Measurements from ENCODE around the gene SLC22A7. TPM values are rescaled to one million over a fixed set of nuclear protein-coding genes. Genes with fewer than 3 reads are reported as not detected.

Gene SLC22A7
- total and polyA plus RNA-seq, 2 of the 8 experiments (the other 6 are each of a cell fraction or from before 2014, with no cell fraction given): not detected

- Histone ChIP-seq H3K79me2 (ENCODE audit: control insufficient read depth in 1 of 2, insufficient read depth in 2 of 2, low read length in 2 of 2) (no peaks in the 10 kb centered on the region), H3K27ac (ENCODE audit: low read depth, low read length) (no peak overlapping the region), H3K27me3 (replicated peaks in 1 of 4; ENCODE audit: control insufficient read depth in 3 of 4, extremely low read depth in 1 of 4, insufficient read depth in 3 of 4, low read length in 3 of 4) (peaks cover 0 to 28% (median 19%) of the 10 kb centered on the region in 4 experiments; a peak in 5 of 7 replicates), H2AFZ (ENCODE audit: low read length) (no peak overlapping the region), H3K9ac (replicated peaks in 1 of 4; ENCODE audit: extremely low read depth in 1 of 4, low read depth in 3 of 4, low read length in 3 of 4) (no peak overlapping the region), H4K8ac (ENCODE audit: extremely low read depth, insufficient read depth, low read length) (no peak overlapping the region), H3K36me3 (ENCODE audit: control insufficient read depth in 2 of 4, insufficient read depth in 4 of 4, low read length in 3 of 4) (no peaks in the 10 kb centered on the region), H3K4ac (replicated peaks; ENCODE audit: insufficient read length, low read depth, low read length) (no peak overlapping the region), H4K20me1 (replicated peaks in 1 of 2; ENCODE audit: control insufficient read depth in 1 of 2, insufficient read depth in 2 of 2, low read length in 2 of 2) (no peaks in the 10 kb centered on the region), H2BK120ac (replicated peaks; ENCODE audit: low read depth, low read length) (no peak overlapping the region), H2BK5ac (ENCODE audit: low read depth, low read length) (no peak overlapping the region), H3K14ac (ENCODE audit: insufficient read length) (no peak overlapping the region), H3K79me1 (ENCODE audit: low read depth, low read length) (no peaks in the 10 kb centered on the region), H2BK12ac (ENCODE audit: low read depth, low read length) (peak overlapping the region; percentile 35; the same call in 1 of the 2 replicates), H3K23ac (ENCODE audit: insufficient read length) (no peak overlapping the region), H4K5ac (ENCODE audit: insufficient read length, low read depth, low read length) (no peak overlapping the region), H3K9me3 (ENCODE audit: insufficient read depth in 2 of 2, low read depth in 1 of 2, low read length in 1 of 2) (no peaks in the 10 kb centered on the region), H3K56ac (replicated peaks; ENCODE audit: insufficient read length, low read depth, low read length) (no peak overlapping the region), H2AK5ac (ENCODE audit: low read depth, low read length) (no peak overlapping the region), H3K4me3 (ENCODE audit: extremely low read depth in 1 of 4, insufficient read depth in 2 of 4, low read depth in 3 of 4, low read length in 4 of 4) (no peak overlapping the region), H3K4me2 (ENCODE audit: insufficient read depth in 1 of 2, low read depth in 2 of 2, low read length in 2 of 2) (no peak overlapping the region), H3K23me2 (ENCODE audit: low read depth, low read length) (no peaks in the 10 kb centered on the region; the same call in 1 of the 2 replicates), H2BK20ac (ENCODE audit: low read length) (0 out of 2 replicates have a peak overlapping the region, but pooled peaks have one; percentile 72), H3K18ac (ENCODE audit: extremely low read depth, low read length) (no peak overlapping the region), H2BK15ac (ENCODE audit: low read length) (no peak overlapping the region), H3K4me1 (replicated peaks in 1 of 4; ENCODE audit: control insufficient read depth in 3 of 4, insufficient read depth in 4 of 4, low read length in 3 of 4) (peaks cover 0 to 14% (median 9%) of the 10 kb centered on the region in 4 experiments; a peak in 5 of 7 replicates), H4K91ac (replicated peaks; ENCODE audit: insufficient read length, low read length) (no peak overlapping the region)
- WGBS, 2 experiments (ENCODE audit: extremely low coverage in 1 of 2, insufficient coverage in 1 of 2, insufficient read length in 1 of 2, insufficient replicate concordance in 2 of 2, low coverage in 1 of 2, low lambda C conversion rate in 2 of 2, missing lambda C conversion rate in 1 of 2): 95% methylated on average over 3 of the region's 6 CpGs; no CpG with 5 or more reads in 1 of the 2 experiments
- ChIA-PET POLR2A (ENCODE audit: partially characterized antibody) (interaction anchor here (1.1 to 3.5 kb wide), 7 partner anchors 10 to 57 kb away, joined by 3 to 16 read pairs (median 5); partner anchors contain the start of genes CRIP3, DNPH1 and SLC22A7), CTCF (ENCODE audit: partially characterized antibody) (interaction anchor here (0.6 to 3.9 kb wide), 28 partner anchors 8 to 150 kb away, joined by 3 to 50 read pairs (median 4); partner anchors contain the start of genes CRIP3, DNPH1 and SLC22A7)
- FAIRE-seq (no peak), DNase-seq (ENCODE audit: low read depth in 1 of 2, low spot score in 2 of 2) (no peak)
- TF ChIP-seq SIX5 (IDR thresholded peaks at IDR 0.05; ENCODE audit: low read depth, low read length): no peak
- TF ChIP-seq POLR2AphosphoS5 (IDR thresholded peaks at IDR 0.05; ENCODE audit: low read depth, low read length): no peak
- TF ChIP-seq RFX5 (IDR thresholded peaks at IDR 0.05; ENCODE audit: borderline replicate concordance, low read depth, low read length): no peak
- TF ChIP-seq NANOG (IDR thresholded peaks at IDR 0.05; ENCODE audit: insufficient read depth, low read depth, low read length, poor library complexity, severe bottlenecking): no peak
- no peak for TF ChIP-seq GABPA (IDR thresholded peaks at IDR 0.05; ENCODE audit: borderline replicate concordance, insufficient read depth, low read length)
- no peak for TF ChIP-seq RBBP5 (IDR thresholded peaks at IDR 0.05; ENCODE audit: borderline replicate concordance, low read depth, low read length)
- TF ChIP-seq E2F6 (IDR thresholded peaks at IDR 0.05): no peak
- TF ChIP-seq, protein P1, sequence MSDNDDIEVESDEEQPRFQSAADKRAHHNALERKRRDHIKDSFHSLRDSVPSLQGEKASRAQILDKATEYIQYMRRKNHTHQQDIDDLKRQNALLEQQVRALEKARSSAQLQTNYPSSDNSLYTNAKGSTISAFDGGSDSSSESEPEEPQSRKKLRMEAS (IDR thresholded peaks at IDR 0.05): no peak
- no peak for TF ChIP-seq MAFK (IDR thresholded peaks at IDR 0.05; ENCODE audit: low read depth, low read length)
- no peak for TF ChIP-seq CBX8 (IDR thresholded peaks at IDR 0.05; ENCODE audit: borderline replicate concordance, low read depth, low read length)
- TF ChIP-seq POLR2A (IDR thresholded peaks at IDR 0.05; ENCODE audit: control extremely low read depth in 1 of 2, low read depth in 2 of 2, low read length in 2 of 2): no peak
- TF ChIP-seq JUND (IDR thresholded peaks at IDR 0.05; ENCODE audit: low read length): no peak
- no peak for TF ChIP-seq EGR1 (IDR thresholded peaks at IDR 0.05; ENCODE audit: borderline replicate concordance, low read depth, low read length)
Observed at GRCh38 chr6:43286456-43286979, 11.5 kb upstream of the SLC22A7 start.
